Endodermal cell (in vitro differentiated cells): Measurements from ENCODE around the gene BLOC1S1. TPM values are rescaled to one million over a fixed set of nuclear protein-coding genes. Genes with fewer than 3 reads are reported as not detected.

Source experiments
- DNase-seq: peaks from one replicate; pipeline ENCODE4 v3.0.0-alpha.2; 2017
- H3K27ac ChIP-seq: 2 replicates; pipeline ENCODE4 v1.5.1; 2013; ENCODE audit warnings: mild to moderate bottlenecking, low read depth, low read length, moderate library complexity
- H3K27me3 ChIP-seq: 2 replicates; pipeline ENCODE4 v1.6.1; 2013; ENCODE audit warnings: mild to moderate bottlenecking, low read length, moderate library complexity; ENCODE audit not compliant: insufficient read depth, control insufficient read depth, poor library complexity, severe bottlenecking
- H3K36me3 ChIP-seq: 2 replicates; pipeline ENCODE4 v1.7.0; 2013; ENCODE audit warnings: mild to moderate bottlenecking, low read length, moderate library complexity; ENCODE audit not compliant: control insufficient read depth, insufficient read depth
- H3K4me1 ChIP-seq: one replicate; pipeline ENCODE4 v1.7.0; 2013; ENCODE audit warnings: low read length; ENCODE audit not compliant: control insufficient read depth, insufficient read depth
- H3K4me3 ChIP-seq: 2 replicates; pipeline ENCODE4 v1.5.1; 2013; ENCODE audit warnings: mild to moderate bottlenecking, low read length, moderate library complexity
- H3K9ac ChIP-seq: 2 replicates; pipeline ENCODE4 v1.6.1; 2013; ENCODE audit warnings: mild to moderate bottlenecking, low read length, moderate library complexity; ENCODE audit not compliant: poor library complexity, severe bottlenecking; ENCODE audit errors: extremely low read depth
- H3K9me3 ChIP-seq: 2 replicates; pipeline ENCODE4 v1.6.1; 2013; ENCODE audit warnings: mild to moderate bottlenecking, low read length, moderate library complexity; ENCODE audit not compliant: control insufficient read depth
- H3K27ac Mint-ChIP-seq: 2 replicates; pipeline ENCODE4 v1.8.0; 2020; ENCODE audit warnings: mixed read lengths
- H3K27me3 Mint-ChIP-seq: 2 replicates; pipeline ENCODE4 v1.8.0; 2021; ENCODE audit warnings: mild to moderate bottlenecking, mixed read lengths; ENCODE audit not compliant: insufficient read depth
- H3K36me3 Mint-ChIP-seq: 2 replicates; pipeline ENCODE4 v1.8.0; 2020; ENCODE audit warnings: low read depth, mixed read lengths
- H3K4me1 Mint-ChIP-seq: 2 replicates; pipeline ENCODE4 v1.8.0; 2020; ENCODE audit warnings: mixed read lengths
- H3K4me3 Mint-ChIP-seq: 2 replicates; pipeline ENCODE4 v1.8.0; 2020; ENCODE audit warnings: mild to moderate bottlenecking, moderate library complexity, mixed read lengths
- H3K9me3 Mint-ChIP-seq: 2 replicates; pipeline ENCODE4 v1.8.0; 2020; ENCODE audit warnings: mild to moderate bottlenecking, mixed read lengths
- CTCF ChIP-seq: fragments of 200-600 bp; sonication (generic); conservative IDR thresholded peaks from 2 replicates; pipeline ENCODE4 v1.5.0; 2021; ENCODE audit warnings: antibody characterized with exemption, mild to moderate bottlenecking
- WGBS, 2 experiments: methylation state at CpG; one replicate each; pipeline versions ENCODE4 v1.1.5 to v1.1.7; 2013; ENCODE audit warnings: missing lambda C conversion rate in 2 of 2, mixed read lengths in 1 of 2; ENCODE audit not compliant: insufficient coverage in 1 of 2, insufficient read length in 1 of 2; 5-methylcytosine and 5-hydroxymethylcytosine counted together
- total RNA-seq, 2 donors: library from RNA; stranded (reverse); fragmentation: NEBNext Ultra II Directional in 1 of 2; extraction: Animal tissue kit (Norgen Biotek cat#: 25700) in 1 of 2; gene quantifications; 2 replicates in 1 of 2; 3 replicates in 1 of 2; pipeline ENCODE4 v1.2.1, GENCODE V29; 2021

BLOC1S1 gene
- total RNA-seq, 2 donors from 2014 or later: 95.1 to 102 TPM

GRCh38 chr12:55767156-55767555 is 51.3 kb downstream of the BLOC1S1 start:
- DNase-seq: no peak
- H3K27me3 ChIP-seq: no peaks in the 10 kb centered on the region
- peaks cover 66% of the 10 kb centered on the region for H3K36me3 ChIP-seq
- Mint-ChIP-seq H3K4me1 (peaks cover 17% of the 10 kb centered on the region), H3K27me3 (no peaks in the 10 kb centered on the region), H3K4me3 (no peak overlapping the region), H3K9me3 (no peaks in the 10 kb centered on the region), H3K27ac (no peak overlapping the region), H3K36me3 (peaks cover 43% of the 10 kb centered on the region)
- no peaks in the 10 kb centered on the region for H3K9me3 ChIP-seq
- TF ChIP-seq CTCF: no peak
- no peak overlapping the region for H3K27ac ChIP-seq
- 88 to 98% methylated on average over 3 to 4 of the region's 4 CpGs for WGBS, 2 experiments
- H3K9ac ChIP-seq: no peak overlapping the region
- H3K4me3 ChIP-seq: no peak overlapping the region
- H3K4me1 ChIP-seq: peaks cover 5% of the 10 kb centered on the region

Other genes starting within 250 kb of the BLOC1S1 start
- not detected for gene OR6C70, start 245.9 kb upstream of the BLOC1S1 start, total RNA-seq
- gene OR6C68, start 223.7 kb upstream of the BLOC1S1 start, total RNA-seq: not detected
- gene OR6C4, start 166.4 kb upstream of the BLOC1S1 start, total RNA-seq: not detected
- not detected for gene OR2AP1, start 143.6 kb upstream of the BLOC1S1 start, total RNA-seq
- not detected for gene OR10P1, start 79.2 kb upstream of the BLOC1S1 start, total RNA-seq
- 100 to 1,000 TPM; 106 to 122 TPM for gene ITGA7, start 8.1 kb upstream of the BLOC1S1 start, total RNA-seq
- gene RDH5, start 4.3 kb downstream of the BLOC1S1 start, total RNA-seq: 1 to 10 TPM; 4.1 to 7.4 TPM
- gene CD63, start 13.0 kb downstream of the BLOC1S1 start, total RNA-seq: 1,000 to 10,000 TPM in 1 of 2 donors, 100 to 1,000 TPM in 1; 879 to 1,041 TPM
- 10 to 100 TPM; 29.8 to 33.0 TPM for gene GDF11, start 27.1 kb downstream of the BLOC1S1 start, total RNA-seq
- 100 to 1,000 TPM in 1 of 2 donors, 10 to 100 TPM in 1; 95.7 to 119 TPM for gene SARNP, start 101.7 kb downstream of the BLOC1S1 start, total RNA-seq
- 10 to 100 TPM; 43.7 to 57.1 TPM for gene ORMDL2, start 102.0 kb downstream of the BLOC1S1 start, total RNA-seq
- 10 to 100 TPM; 33.2 to 50.9 TPM for gene DNAJC14, start 113.5 kb downstream of the BLOC1S1 start, total RNA-seq
- 1 to 10 TPM in 1 of 2 donors, under 1 TPM in 1; 0.40 to 2.1 TPM for gene MMP19, start 126.9 kb downstream of the BLOC1S1 start, total RNA-seq
- 10 to 100 TPM; 76.1 to 79.4 TPM for gene PYM1, start 211.8 kb downstream of the BLOC1S1 start, total RNA-seq
- 10 to 100 TPM; 10.2 to 11.1 TPM for gene DGKA, start 215.1 kb downstream of the BLOC1S1 start, total RNA-seq
- gene PMEL, start 250.0 kb downstream of the BLOC1S1 start, total RNA-seq: 10 to 100 TPM; 17.2 to 20.8 TPM